Lower leg skin (tissue), 4 donors: Measurements from ENCODE around the gene SPIN2B. TPM values are rescaled to one million over a fixed set of nuclear protein-coding genes. Genes with fewer than 3 reads are reported as not detected.
"Not testable (repeated sequence)": the region's sequence is repeated elsewhere in the genome, so short reads cannot be mapped to it uniquely, and the experiment has no call there.

Source experiments
- DNase-seq, 2 donors: peaks; one replicate each; pipeline ENCODE4 v3.0.0-alpha.2; 2019; ENCODE audit warnings: low spot score in 2 of 2
- H3K4me3 ChIP-seq: fragments of 200-600 bp; sonication (generic); 2 replicates; pipeline ENCODE4 v1.5.1; 2017; ENCODE audit warnings: mild to moderate bottlenecking, low read depth; ENCODE audit not compliant: poor library complexity, severe bottlenecking
- CTCF ChIP-seq, 3 donors: fragments of 450-650 bp; IDR thresholded peaks; one replicate each; pipeline ENCODE4 v1.5.1; 2016; ENCODE audit warnings: antibody characterized with exemption in 3 of 3, mild to moderate bottlenecking in 3 of 3, moderate library complexity in 2 of 3
- POLR2A ChIP-seq, 2 donors: fragments of 450-650 bp; IDR thresholded peaks; one replicate each; pipeline ENCODE4 v1.6.1; 2016 to 2017; ENCODE audit warnings: antibody characterized with exemption in 2 of 2, mild to moderate bottlenecking in 1 of 2, moderate library complexity in 1 of 2
- WGBS, 2 donors: methylation state at CpG; one replicate each; pipeline ENCODE4 v1.1.5; 2018; 5-methylcytosine and 5-hydroxymethylcytosine counted together
- intact Hi-C: fragments of 100-400 bp; cut with DNase I; formaldehyde crosslinking; loops from one replicate; pipeline ENCODE4 v1.15.0; 2023; ENCODE audit warnings: low total_unique reads
- total RNA-seq, 4 donors: library from RNA; depleted of rRNA; stranded (reverse); fragments of >200 nt; gene quantifications; one replicate each; pipeline ENCODE4 v1.1.0, GENCODE V29; 2016

SPIN2B gene
- total RNA-seq, 4 donors from 2014 or later, result 1.3 to 7.8 (median 5.9) TPM

- TF ChIP-seq CTCF (IDR thresholded peaks at IDR 0.05) (no peak), POLR2A (IDR thresholded peaks at IDR 0.05) (no peak)
- no peak overlapping the region for H3K4me3 ChIP-seq
- no peak for DNase-seq
- intact Hi-C loops, result no loop called here
- WGBS, 2 donors, result 50 to 86% methylated on average over 1 of the region's 1 CpG
These were observed 1.9 kb downstream of the SPIN2B start for GRCh38 chrX:57119416-57119815.

- DNase-seq, intact Hi-C loops, H3K4me3 ChIP-seq: not testable (repeated sequence)
- 18 to 19% methylated on average over 4 of the region's 4 CpGs for WGBS, 2 donors
These were observed 3.8 kb downstream of the SPIN2B start for GRCh38 chrX:57117566-57117965.

GRCh38 chrX:57104921-57105398 lies 16.4 kb downstream of the SPIN2B start:
- WGBS, 2 donors, result 40 to 82% methylated on average over 2 of the region's 2 CpGs
- DNase-seq, result no peak
- H3K4me3 ChIP-seq, result no peak overlapping the region
- intact Hi-C loops, result no loop called here
- TF ChIP-seq CTCF (IDR thresholded peaks at IDR 0.05) (no peak), POLR2A (IDR thresholded peaks at IDR 0.05) (no peak)

- no peak overlapping the region for H3K4me3 ChIP-seq
- 60 to 88% methylated on average over 4 of the region's 4 CpGs for WGBS, 2 donors
- DNase-seq, result no peak
- intact Hi-C loops, result no loop called here
- TF ChIP-seq CTCF (IDR thresholded peaks at IDR 0.05) (no peak), POLR2A (IDR thresholded peaks at IDR 0.05) (no peak)
These were observed 16.9 kb downstream of the SPIN2B start for GRCh38 chrX:57104406-57104805.

GRCh38 chrX:57103489-57103888 lies 17.9 kb downstream of the SPIN2B start:
- DNase-seq, result no peak
- TF ChIP-seq CTCF (IDR thresholded peaks at IDR 0.05), result no peak
- 69 to 89% methylated on average over 3 of the region's 3 CpGs for WGBS, 2 donors
- no peak overlapping the region for H3K4me3 ChIP-seq
- intact Hi-C loops, result no loop called here

GRCh38 chrX:57102918-57103317 lies 18.4 kb downstream of the SPIN2B start:
- H3K4me3 ChIP-seq, DNase-seq, intact Hi-C loops: not testable (repeated sequence)
- 76 to 78% methylated on average over 6 of the region's 6 CpGs for WGBS, 2 donors

GRCh38 chrX:57083143-57083542 lies 38.2 kb downstream of the SPIN2B start:
- H3K4me3 ChIP-seq, result no peak overlapping the region
- no peak for DNase-seq
- 91 to 100% methylated on average over 4 to 6 of the region's 7 CpGs for WGBS, 2 donors
- intact Hi-C loops, result no loop called here
- TF ChIP-seq CTCF (IDR thresholded peaks at IDR 0.05) (no peak), POLR2A (IDR thresholded peaks at IDR 0.05) (no peak)
